Activated naive CD4-positive, alpha-beta T cell treated with anti-CD3 and anti-CD28 coated beads for 36 hours (primary cell): Measurements from ENCODE around the gene AGRN. TPM values are rescaled to one million over a fixed set of nuclear protein-coding genes. Genes with fewer than 3 reads are reported as not detected.
A peak's percentile ranks its signal among the peaks of the same experiment; 100 is the strongest.
"Not testable (repeated sequence)": the region's sequence is repeated elsewhere in the genome, so short reads cannot be mapped to it uniquely, and the experiment has no call there.

Experiments used
- CTCF ChIA-PET: fragments of 350-600 bp; sonication (Branson Sonifier 250); formaldehyde crosslinking; loops from one replicate; lab custom pipeline; 2021; ENCODE audit warnings: antibody characterized with exemption; lab: Charles Lee
- DNase-seq: peaks from one replicate; pipeline ENCODE4 v3.0.0-alpha.2; 2020
- H3K27ac Mint-ChIP-seq: one replicate; pipeline ENCODE4 v1.8.0; 2021; ENCODE audit warnings: mild to moderate bottlenecking, mixed read lengths
- H3K27me3 Mint-ChIP-seq: one replicate; pipeline ENCODE4 v1.8.0; 2021; ENCODE audit warnings: low read depth, mixed read lengths
- H3K36me3 Mint-ChIP-seq: one replicate; pipeline ENCODE4 v1.8.0; 2021; ENCODE audit warnings: low read depth, mixed read lengths
- H3K4me1 Mint-ChIP-seq: one replicate; pipeline ENCODE4 v1.8.0; 2021; ENCODE audit warnings: low read depth, mixed read lengths
- H3K4me3 Mint-ChIP-seq: one replicate; pipeline ENCODE4 v1.8.0; 2021; ENCODE audit warnings: mild to moderate bottlenecking, moderate library complexity, mixed read lengths
- H3K9me3 Mint-ChIP-seq: one replicate; pipeline ENCODE4 v1.8.0; 2021; ENCODE audit warnings: mixed read lengths
- intact Hi-C: fragments of 100-400 bp; cut with micrococcal nuclease; formaldehyde crosslinking; loops from one replicate; pipeline ENCODE4 v1.15.1; 2023
- total RNA-seq, 2 experiments: library from RNA; stranded (reverse); gene quantifications; one replicate each; pipeline ENCODE4 v1.2.3, GENCODE V29; 2021

The AGRN gene
- total RNA-seq, 2 experiments from 2014 or later, result 30.5 to 35.1 TPM

DNA sequence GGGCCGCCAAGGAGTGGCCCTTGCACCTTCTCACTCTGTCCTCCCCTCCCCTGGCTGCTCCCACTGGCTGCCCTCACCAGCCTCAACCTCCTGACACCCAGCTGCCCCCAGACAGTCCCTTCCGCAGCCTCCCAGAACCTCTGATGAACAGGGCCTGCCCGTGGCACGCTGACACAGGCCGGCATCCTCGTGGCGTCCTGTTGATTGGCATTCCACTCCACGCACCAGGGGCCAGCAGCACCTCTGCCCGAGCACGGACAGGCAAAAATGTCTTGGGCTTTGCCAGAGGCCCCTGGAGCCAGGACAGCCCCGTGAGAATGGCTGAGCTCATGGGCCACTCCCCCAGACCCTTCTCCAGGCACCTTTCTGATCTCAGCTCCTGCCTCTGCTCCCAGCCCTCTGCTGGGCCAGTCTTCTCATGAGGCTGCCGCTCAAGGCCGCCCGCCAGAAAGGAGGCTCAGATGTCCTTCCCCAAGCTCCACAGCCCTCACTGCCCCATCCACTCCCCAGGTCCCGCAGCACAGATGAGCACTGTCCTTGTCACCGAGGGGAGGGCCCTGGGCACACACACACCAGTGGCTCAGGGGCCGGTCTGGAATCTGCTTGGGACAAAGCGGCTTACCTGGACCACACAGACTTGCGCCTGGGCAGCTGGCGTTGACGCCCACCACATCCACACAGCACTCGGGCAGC is 70.0 kb downstream of the AGRN start:
- Mint-ChIP-seq H3K36me3 (peaks cover 3% of the 10 kb centered on the region), H3K4me3 (no peak overlapping the region), H3K4me1 (peaks cover 6% of the 10 kb centered on the region), H3K9me3 (no peaks in the 10 kb centered on the region), H3K27me3 (no peaks in the 10 kb centered on the region), H3K27ac (no peak overlapping the region)
- no peak for DNase-seq
- CTCF ChIA-PET, result no interaction called here
- intact Hi-C loops, result no loop called here

DNA sequence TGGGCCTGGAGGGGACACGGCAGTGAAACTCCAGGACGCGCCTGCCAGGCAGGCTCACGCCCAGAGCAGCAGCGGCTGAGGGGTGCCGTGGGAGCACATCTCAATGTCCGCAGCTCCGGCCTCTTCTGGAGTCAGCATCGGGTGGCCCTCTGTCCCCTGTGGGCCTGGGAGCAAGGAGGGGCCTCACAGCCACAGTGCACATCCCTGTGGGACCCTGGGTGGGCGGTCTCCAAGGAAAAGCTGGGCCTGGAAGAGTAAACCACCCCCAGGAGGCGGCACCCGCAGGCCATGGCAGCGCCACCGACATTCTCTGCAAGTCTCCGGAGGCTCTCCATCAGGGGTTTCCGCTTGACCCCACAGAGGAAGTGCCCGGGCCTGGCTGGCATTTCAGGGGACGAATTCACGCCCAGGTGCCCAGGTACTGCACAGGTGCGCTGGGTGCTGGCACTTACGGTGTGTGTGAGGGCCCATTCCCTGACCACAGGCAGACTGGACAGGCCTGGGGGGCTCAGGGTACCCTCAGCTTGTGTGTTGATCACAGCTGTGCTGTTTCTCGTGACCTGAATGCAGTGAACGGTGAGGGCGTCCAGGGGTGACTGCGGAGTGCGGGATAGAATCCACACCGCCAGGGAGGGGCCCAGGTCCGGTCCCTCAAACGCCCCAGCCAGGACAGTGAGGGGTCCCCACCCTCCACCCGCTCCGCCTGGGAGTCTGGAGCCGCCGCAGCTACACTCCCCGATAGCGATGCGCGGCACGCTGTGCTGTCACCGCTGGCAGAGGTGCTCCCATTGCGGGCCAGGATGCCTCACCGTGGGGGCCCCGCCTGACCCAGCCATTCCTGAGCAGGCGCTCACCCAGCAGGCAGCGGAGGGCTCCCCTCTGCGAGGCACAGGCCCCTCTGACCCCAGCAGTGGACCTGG is 70.8 kb downstream of the AGRN start:
- peak; percentile 4 for DNase-seq
- no peaks in the 10 kb centered on the region for H3K9me3 Mint-ChIP-seq
- no peaks in the 10 kb centered on the region for H3K27me3 Mint-ChIP-seq
- intact Hi-C loops, result no loop called here
- H3K36me3 Mint-ChIP-seq, result peaks cover 3% of the 10 kb centered on the region
- CTCF ChIA-PET, result no interaction called here
- no peak overlapping the region for H3K4me3 Mint-ChIP-seq
- H3K27ac Mint-ChIP-seq, result no peak overlapping the region
- peaks cover 6% of the 10 kb centered on the region for H3K4me1 Mint-ChIP-seq

DNA sequence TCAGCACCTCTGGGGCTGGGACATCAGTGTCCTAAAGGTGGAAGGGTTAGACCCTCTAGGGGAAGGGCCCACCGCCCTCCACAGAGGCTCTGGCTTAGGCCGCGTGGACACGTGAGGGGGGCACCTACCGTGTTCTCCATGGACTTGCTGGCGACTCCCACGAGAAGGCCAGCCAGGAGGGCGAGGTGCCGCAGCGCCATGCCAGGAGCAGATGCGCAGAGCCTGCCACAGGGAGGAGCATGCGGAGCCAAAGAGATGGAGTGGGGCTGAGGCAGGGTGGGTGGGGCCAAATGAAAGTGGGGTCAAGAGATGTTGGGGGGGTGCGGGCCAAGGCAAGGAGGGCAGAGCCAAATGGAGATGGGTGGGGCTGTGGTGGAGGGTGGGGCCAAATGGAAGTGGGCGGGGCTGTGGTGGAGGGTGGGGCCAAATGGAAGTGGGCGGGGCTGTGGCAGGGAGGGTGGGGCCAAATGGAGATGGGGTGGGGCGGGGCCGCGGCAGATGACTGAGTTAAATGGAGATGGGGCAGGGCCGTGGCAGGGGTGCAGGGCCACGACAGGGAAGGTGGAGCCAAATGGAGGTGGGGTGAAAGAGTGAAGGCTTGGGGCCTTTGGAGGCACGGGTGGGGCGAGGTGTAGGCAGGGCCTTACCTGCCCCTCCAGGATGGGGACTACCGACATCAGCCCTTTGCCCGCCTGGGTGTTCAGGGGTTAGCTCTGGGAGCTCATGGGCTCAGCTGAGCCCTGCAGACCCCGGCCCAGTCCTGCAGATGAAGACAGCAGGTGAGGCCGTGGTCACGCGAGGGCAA is 71.6 kb downstream of the AGRN start:
- DNase-seq, result peak; percentile 9
- H3K4me3 Mint-ChIP-seq, result no peak overlapping the region
- intact Hi-C loops, result no loop called here
- H3K27ac Mint-ChIP-seq, result no peak overlapping the region
- peaks cover 6% of the 10 kb centered on the region for H3K4me1 Mint-ChIP-seq
- H3K27me3 Mint-ChIP-seq, result no peaks in the 10 kb centered on the region
- CTCF ChIA-PET, result no interaction called here
- no peaks in the 10 kb centered on the region for H3K9me3 Mint-ChIP-seq
- peaks cover 3% of the 10 kb centered on the region for H3K36me3 Mint-ChIP-seq

DNA sequence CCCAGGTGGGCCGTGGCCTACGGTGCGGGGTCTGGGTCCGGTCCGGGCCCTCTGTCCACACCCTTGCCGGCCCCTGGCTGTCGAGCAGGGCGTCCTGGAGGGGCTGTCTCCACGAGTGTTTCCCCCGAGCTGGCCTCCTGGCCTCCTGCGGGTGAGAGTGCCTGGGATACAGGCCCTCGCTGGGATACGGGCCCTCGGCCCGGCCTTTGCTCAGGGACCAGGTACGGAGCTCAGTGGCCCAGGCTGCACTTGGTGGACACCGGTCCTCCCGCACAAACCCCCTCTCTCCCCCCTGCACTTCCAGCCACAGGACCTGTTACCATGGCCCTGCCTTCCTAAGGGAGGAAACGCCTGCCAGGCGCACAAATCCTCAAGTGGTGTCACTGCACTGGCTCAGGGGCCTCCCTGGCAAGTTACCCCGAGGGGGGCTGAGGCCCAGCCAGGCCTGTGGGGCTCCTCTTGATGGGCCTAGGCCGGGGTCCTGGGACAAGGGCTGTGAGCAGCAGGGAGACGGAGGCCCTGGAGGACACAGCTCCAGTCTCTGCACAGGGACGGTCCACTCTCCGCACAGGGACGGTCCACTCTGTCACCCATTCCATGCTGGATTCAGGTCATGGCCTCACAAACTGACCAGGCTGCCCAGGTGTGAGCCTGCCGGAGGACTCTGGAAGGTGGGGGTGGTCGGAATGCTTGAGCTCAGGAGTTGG is 72.4 kb downstream of the AGRN start:
- peak; percentile 3 for DNase-seq
- CTCF ChIA-PET, result no interaction called here
- no peaks in the 10 kb centered on the region for H3K36me3 Mint-ChIP-seq
- intact Hi-C loops, result no loop called here
- H3K4me3 Mint-ChIP-seq, result no peak overlapping the region
- H3K27ac Mint-ChIP-seq, result no peak overlapping the region
- H3K4me1 Mint-ChIP-seq, result peaks cover 6% of the 10 kb centered on the region
- no peaks in the 10 kb centered on the region for H3K9me3 Mint-ChIP-seq
- H3K27me3 Mint-ChIP-seq, result no peaks in the 10 kb centered on the region

DNA sequence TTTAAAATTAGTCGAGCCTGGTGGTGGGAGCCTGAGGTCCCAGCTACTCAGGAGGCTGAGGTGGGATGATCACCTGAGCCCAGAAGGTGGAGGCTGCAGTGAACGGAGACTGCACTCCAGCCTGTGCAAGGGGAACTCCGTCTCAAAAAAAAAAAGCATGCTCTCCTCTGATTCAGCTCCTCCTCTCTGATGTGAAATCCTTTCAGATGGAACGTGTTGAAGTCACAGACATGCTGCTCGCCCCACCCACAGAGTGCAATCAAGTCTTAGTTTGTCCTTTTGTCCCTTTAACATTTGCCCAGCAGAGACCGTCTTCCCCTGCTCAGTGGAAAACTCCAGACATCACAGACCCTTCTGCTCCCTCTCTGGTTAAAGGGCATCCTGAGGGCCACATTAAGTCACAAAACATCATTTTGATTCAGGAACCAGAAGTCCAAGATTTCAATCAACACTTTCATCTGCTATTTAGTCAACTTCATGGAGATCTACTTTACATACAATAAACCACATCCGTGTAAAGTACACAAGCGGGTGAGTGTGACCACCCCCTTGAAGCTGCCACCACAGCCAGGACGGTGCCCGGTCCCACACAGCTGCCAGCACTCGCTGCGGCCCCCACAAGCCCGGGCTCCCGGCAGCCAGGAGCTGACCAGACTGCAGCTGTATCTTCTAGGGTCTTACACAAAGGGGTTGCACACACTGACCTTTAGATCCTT is 73.1 kb downstream of the AGRN start:
- CTCF ChIA-PET, result no interaction called here
- peak overlapping the region; percentile 36 for H3K27ac Mint-ChIP-seq
- H3K9me3 Mint-ChIP-seq, result peaks cover 2% of the 10 kb centered on the region

DNA sequence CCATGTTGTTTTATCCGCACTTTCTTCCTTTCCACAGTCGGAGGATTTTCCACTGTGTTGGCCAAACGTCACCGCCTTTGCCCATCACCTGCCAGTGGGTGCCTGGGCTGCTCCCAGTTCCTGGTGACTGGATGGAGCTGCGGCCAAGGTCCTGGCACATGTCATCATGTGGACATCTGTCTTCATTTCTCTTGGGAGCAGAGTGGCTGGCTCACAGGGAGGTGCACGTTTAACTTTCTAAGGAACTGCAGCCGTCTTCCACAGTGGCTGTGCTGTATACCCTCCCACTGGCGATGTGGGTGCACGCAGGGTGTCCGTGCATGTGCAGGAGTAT is 73.7 kb downstream of the AGRN start:
- H3K9me3 Mint-ChIP-seq, result peaks cover 3% of the 10 kb centered on the region
- no peak for DNase-seq
- H3K27ac Mint-ChIP-seq, result no peak overlapping the region
- intact Hi-C loops, result no loop called here
- no peak overlapping the region for H3K4me3 Mint-ChIP-seq
- H3K4me1 Mint-ChIP-seq, result peaks cover 14% of the 10 kb centered on the region
- CTCF ChIA-PET, result interaction anchor here (0.7 kb wide), 1 partner anchor 25 kb away, joined by 3 read pairs; no protein-coding TSS in a partner anchor
- H3K27me3 Mint-ChIP-seq, result no peaks in the 10 kb centered on the region
- H3K36me3 Mint-ChIP-seq, result peaks cover under 1% of the 10 kb centered on the region

More for the DNA sequence above, 73.1 kb downstream of the AGRN start:
- DNase-seq, result peak; percentile 5
- Mint-ChIP-seq H3K4me1 (peaks cover 11% of the 10 kb centered on the region), H3K27me3 (no peaks in the 10 kb centered on the region), H3K4me3 (no peak overlapping the region), H3K36me3 (no peaks in the 10 kb centered on the region)
- intact Hi-C loops, result no loop called here

DNA sequence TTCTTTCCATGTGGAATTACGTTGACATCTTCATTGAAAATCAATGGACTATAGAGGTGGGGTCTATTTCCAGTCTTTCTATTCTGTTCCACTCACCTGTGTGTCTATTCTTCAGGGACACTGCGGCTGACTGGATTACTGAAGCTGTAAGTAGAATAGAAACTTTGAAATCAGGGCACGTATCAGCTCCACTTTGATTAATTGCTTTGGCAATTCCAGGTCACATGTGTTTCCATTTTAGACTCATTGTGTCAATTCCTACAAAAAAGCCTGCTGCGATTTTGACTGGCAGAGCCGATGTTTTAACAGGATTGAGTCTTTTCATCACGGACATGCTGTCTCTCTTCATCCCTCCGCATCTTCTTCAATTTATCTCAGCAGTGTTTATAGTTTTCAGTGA is 75.1 kb downstream of the AGRN start:
- Mint-ChIP-seq H3K4me3 (no peak overlapping the region), H3K36me3 (peaks cover 14% of the 10 kb centered on the region), H3K4me1 (peaks cover 28% of the 10 kb centered on the region), H3K27me3 (peaks cover 8% of the 10 kb centered on the region), H3K9me3 (peaks cover 16% of the 10 kb centered on the region), H3K27ac (no peak overlapping the region)
- DNase-seq, result no peak
- CTCF ChIA-PET, result no interaction called here
- intact Hi-C loops, result no loop called here

DNA sequence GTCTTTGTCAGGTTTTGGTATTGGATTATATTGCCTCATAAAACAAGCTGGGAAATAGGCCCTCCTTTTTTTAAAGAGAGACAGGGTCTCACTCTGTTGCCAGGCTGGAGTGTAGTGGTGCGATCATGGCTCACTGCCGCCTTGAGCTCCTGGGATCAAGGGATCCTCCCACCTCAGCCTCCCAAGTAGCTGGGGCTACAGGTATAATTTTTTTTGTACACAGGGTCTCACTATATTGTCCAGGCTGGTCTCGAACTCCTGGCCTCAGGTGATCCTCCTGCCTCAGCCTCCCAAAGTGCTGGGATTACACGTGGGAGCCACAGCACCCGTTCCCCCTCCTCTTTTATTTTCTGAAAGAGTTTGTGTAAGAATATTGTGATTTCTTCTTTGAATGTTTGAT is 76.2 kb downstream of the AGRN start:
- peaks cover 34% of the 10 kb centered on the region for H3K4me1 Mint-ChIP-seq
- H3K27ac Mint-ChIP-seq, intact Hi-C loops, CTCF ChIA-PET, DNase-seq, H3K27me3 Mint-ChIP-seq, H3K4me3 Mint-ChIP-seq: not testable (repeated sequence)
- H3K9me3 Mint-ChIP-seq, result peaks cover 25% of the 10 kb centered on the region
- H3K36me3 Mint-ChIP-seq, result peaks cover 19% of the 10 kb centered on the region

DNA sequence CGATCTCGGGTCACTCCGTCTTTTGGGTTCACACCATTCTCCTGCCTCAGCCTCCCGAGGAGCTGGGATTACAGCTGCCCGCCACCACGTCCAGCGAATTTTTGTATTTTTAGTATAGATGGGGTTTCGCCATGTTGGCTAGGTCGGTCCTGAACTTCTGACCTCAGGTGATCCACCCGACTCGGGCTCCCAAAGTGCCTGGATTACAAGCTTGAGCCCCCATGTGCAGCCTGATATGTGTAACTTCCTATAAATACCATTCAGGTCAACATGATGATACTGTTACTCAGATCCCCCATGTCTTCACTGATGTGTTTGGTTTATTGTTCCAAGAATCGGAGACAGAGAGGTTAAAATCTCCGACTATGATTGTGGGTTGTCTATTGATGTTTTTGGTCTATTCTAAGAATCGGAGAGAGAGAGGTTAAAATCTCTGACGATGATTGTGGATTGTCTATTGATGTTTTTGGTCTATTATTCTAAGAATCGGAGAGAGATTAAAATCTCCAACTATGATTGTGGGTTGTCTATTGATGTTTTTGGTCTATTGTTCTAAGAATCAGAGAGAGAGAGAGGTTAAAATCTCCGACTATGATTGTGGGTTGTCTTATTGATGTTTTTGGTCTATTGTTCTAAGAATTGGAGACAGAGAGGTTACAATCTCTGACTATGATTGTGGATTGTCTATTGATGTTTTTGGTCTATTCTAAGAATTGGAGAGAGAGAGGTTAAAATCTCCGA is 78.9 kb downstream of the AGRN start:
- peak overlapping the region; percentile 76 for H3K27ac Mint-ChIP-seq
- peaks cover 8% of the 10 kb centered on the region for H3K27me3 Mint-ChIP-seq
- intact Hi-C loops, result no loop called here
- peaks cover 25% of the 10 kb centered on the region for H3K9me3 Mint-ChIP-seq
- CTCF ChIA-PET, result no interaction called here
- peaks cover 40% of the 10 kb centered on the region for H3K4me1 Mint-ChIP-seq
- H3K4me3 Mint-ChIP-seq, result no peak overlapping the region
- peaks cover 22% of the 10 kb centered on the region for H3K36me3 Mint-ChIP-seq
- DNase-seq, result peak; percentile 7

DNA sequence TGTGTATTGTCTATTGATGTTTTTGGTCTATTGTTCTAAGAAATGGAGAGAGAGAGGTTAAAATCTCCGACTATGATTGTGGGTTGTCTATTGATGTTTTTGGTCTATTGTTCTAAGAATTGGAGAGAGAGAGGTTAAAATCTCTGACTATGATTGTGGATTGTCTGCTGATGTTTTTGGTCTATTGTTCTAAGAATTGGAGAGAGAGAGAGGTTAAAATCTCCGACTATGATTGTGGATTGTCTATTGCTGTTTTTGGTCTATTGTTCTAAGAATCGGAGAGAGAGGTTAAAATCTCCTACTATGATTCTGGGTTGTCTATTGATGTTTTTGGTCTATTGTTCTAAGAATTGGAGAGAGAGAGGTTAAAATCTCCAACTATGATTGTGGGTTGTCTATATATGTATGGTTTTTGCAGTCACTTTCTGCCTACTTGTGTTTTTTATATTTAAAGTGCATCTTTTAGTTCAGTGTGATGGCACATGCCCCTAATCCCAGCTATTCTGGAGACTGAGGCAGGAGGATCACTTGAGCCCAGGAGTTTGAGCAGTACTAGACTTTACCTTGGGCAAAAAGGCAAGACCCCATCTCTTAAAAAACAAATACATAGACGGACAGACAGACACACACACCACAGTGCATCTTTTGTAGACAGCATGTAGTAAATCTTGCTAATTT is 79.7 kb downstream of the AGRN start:
- peaks cover 48% of the 10 kb centered on the region for H3K4me1 Mint-ChIP-seq
- no peak for DNase-seq
- peak overlapping the region; percentile 76 for H3K27ac Mint-ChIP-seq
- peaks cover 22% of the 10 kb centered on the region for H3K36me3 Mint-ChIP-seq
- intact Hi-C loops, result no loop called here
- no peak overlapping the region for H3K4me3 Mint-ChIP-seq
- H3K27me3 Mint-ChIP-seq, result peaks cover 8% of the 10 kb centered on the region
- H3K9me3 Mint-ChIP-seq, result peaks cover 25% of the 10 kb centered on the region
- CTCF ChIA-PET, result no interaction called here
